Aortic smooth muscle cell (primary cell): ENCODE data around the gene PDGFB. TPM values are rescaled to one million over a fixed set of nuclear protein-coding genes. Genes with fewer than 3 reads are reported as not detected.

ENCODE experiments used
- total RNA-seq: library from RNA; depleted of rRNA; stranded (reverse); fragments of >200 nt; gene quantifications from 2 replicates; pipeline ENCODE4 v1.2.3, GENCODE V29; 2014

The PDGFB gene
- 1.1 and 1.3 TPM in 2 replicates for total RNA-seq

GRCh38 chr22:39244496-39245129 lies at the start of gene PDGFB:
Gene PDGFB (minus strand): TSS chr22:39244982. CDS start chr22:39243963, 1,019 bp downstream.

Other genes with a start within 250 kb of the PDGFB start
- 8.3 and 12.8 TPM in 2 replicates for gene APOBEC3C, start 230.7 kb downstream of the PDGFB start, total RNA-seq
- gene APOBEC3D, start 223.9 kb downstream of the PDGFB start, total RNA-seq = 1.2 and 1.9 TPM in 2 replicates
- 8.6 and 8.7 TPM in 2 replicates for gene APOBEC3F, start 204.1 kb downstream of the PDGFB start, total RNA-seq
- gene APOBEC3G, start 167.7 kb downstream of the PDGFB start, total RNA-seq = 10.4 and 11.0 TPM in 2 replicates
- gene APOBEC3H, start 147.7 kb downstream of the PDGFB start, total RNA-seq = 0.62 and 1.2 TPM in 2 replicates
- 6.2 and 8.2 TPM in 2 replicates for gene CBX7, start 92.3 kb downstream of the PDGFB start, total RNA-seq
- gene RPL3, start 74.6 kb upstream of the PDGFB start, total RNA-seq = 2,382 and 3,166 TPM in 2 replicates
- gene SYNGR1, start 105.0 kb upstream of the PDGFB start, total RNA-seq = 8.1 and 9.0 TPM in 2 replicates
- gene TAB1, start 154.8 kb upstream of the PDGFB start, total RNA-seq = 14.1 and 14.9 TPM in 2 replicates
- 0.06 and 0.40 TPM in 2 replicates for gene MGAT3, start 212.0 kb upstream of the PDGFB start, total RNA-seq